RWPE1 (cell line): ENCODE data around the gene KIF18A.

ENCODE experiments used
- CTCF ChIA-PET: fragments of 350-600 bp; sonication (Branson Sonifier 250); formaldehyde crosslinking; extraction: SDS; loops from one replicate; lab custom pipeline; 2021; lab: Yijun Ruan, JAX
- POLR2A ChIA-PET: fragments of 400-600 bp; formaldehyde crosslinking; extraction: SDS; loops from one replicate; lab custom pipeline; 2020; ENCODE audit warnings: antibody characterized with exemption; ENCODE audit not compliant: low non-redundant PET; lab: Yijun Ruan, JAX
- DNase-seq: peaks from one replicate; pipeline ENCODE4 v3.0.0; 2012; ENCODE audit warnings: low spot score
- H3K27ac ChIP-seq: fragments of 450-650 bp; 2 replicates; pipeline ENCODE4 v1.5.1; 2017
- CTCF ChIP-seq: fragments of 450-650 bp; conservative IDR thresholded peaks from 2 replicates; pipeline ENCODE4 v1.5.1; 2017; ENCODE audit warnings: low read depth, mild to moderate bottlenecking

KIF18A gene

GRCh38 chr11:28107750-28108618 is at the start of gene KIF18A, which contains the start of gene METTL15:
Gene KIF18A (minus strand): TSS chr11:28108156. CDS start chr11:28097947, 10,209 bp downstream.
Gene METTL15 (plus strand): TSS chr11:28108388. CDS start chr11:28113335, 4,947 bp downstream.
- CTCF ChIA-PET = interaction anchor here (0.6 kb wide), 2 partner anchors 266 to 407 kb away, joined by 3 to 4 read pairs; no protein-coding TSS in a partner anchor
- POLR2A ChIA-PET = no interaction called here

GRCh38 chr11:28153586-28153985 is 45.6 kb upstream of the KIF18A start:
- ChIA-PET POLR2A (no interaction called here), CTCF (interaction anchor here (0.6 kb wide), 1 partner anchor 13 kb away, joined by 3 read pairs; no protein-coding TSS in a partner anchor)
- TF ChIP-seq CTCF = no peak
- no peak for DNase-seq
- no peak overlapping the region for H3K27ac ChIP-seq

More at GRCh38 chr11:28107750-28108618, at the start of gene KIF18A, which contains the start of gene METTL15:
- H3K27ac ChIP-seq = peak within 1 kb of the TSS; percentile 91
- TF ChIP-seq CTCF = no peak
- DNase-seq = peak; percentile 86

DNA sequence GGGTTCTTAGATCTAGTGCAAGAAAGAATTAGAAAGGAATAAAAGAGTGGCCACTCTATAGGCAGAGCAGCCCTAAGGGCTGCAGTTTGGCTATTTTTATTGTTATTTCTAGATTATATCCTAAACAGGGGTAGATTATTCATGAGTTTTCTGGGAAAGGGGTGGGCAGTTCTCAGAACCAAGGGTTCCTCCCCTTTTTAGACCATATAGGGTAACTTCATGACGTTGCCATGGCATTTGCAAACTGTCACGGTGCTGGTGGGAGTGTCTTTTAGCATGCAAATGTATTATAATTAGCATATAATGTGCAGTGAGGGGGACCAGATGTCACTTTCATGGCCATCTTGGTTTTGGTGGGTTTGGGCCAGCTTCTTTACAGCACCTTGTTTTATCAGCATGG is 44.8 kb upstream of the KIF18A start:
- POLR2A ChIA-PET = no interaction called here
- DNase-seq = no peak
- H3K27ac ChIP-seq = no peak overlapping the region
- no peak for TF ChIP-seq CTCF
- CTCF ChIA-PET = interaction anchor here (0.6 kb wide), 1 partner anchor 270 kb away, joined by 4 read pairs; no protein-coding TSS in a partner anchor

- H3K27ac ChIP-seq = no peak overlapping the region
- ChIA-PET CTCF (interaction anchor here (0.6 kb wide), 1 partner anchor 429 kb away, joined by 3 read pairs; no protein-coding TSS in a partner anchor), POLR2A (no interaction called here)
- DNase-seq = peak; percentile 81
- TF ChIP-seq CTCF = no peak
These were observed 38.3 kb upstream of the KIF18A start for GRCh38 chr11:28146123-28146751.

- no peak overlapping the region for H3K27ac ChIP-seq
- ChIA-PET POLR2A (no interaction called here), CTCF (no interaction called here)
- TF ChIP-seq CTCF = no peak
- no peak for DNase-seq
These were observed 36.9 kb upstream of the KIF18A start for GRCh38 chr11:28144808-28145207.

- DNase-seq = no peak
- ChIA-PET CTCF (interaction anchor here (0.7 kb wide), 1 partner anchor 1142 kb away, joined by 3 read pairs; no protein-coding TSS in a partner anchor), POLR2A (no interaction called here)
- H3K27ac ChIP-seq = no peak overlapping the region
- no peak for TF ChIP-seq CTCF
These were observed 34.8 kb upstream of the KIF18A start for GRCh38 chr11:28142724-28143123.
